SK-N-SH (cell line): Measurements from ENCODE around the gene DIP2A. TPM values are rescaled to one million over a fixed set of nuclear protein-coding genes. Genes with fewer than 3 reads are reported as not detected.

ENCODE experiments used
- CTCF ChIA-PET: fragments of 300-600, 350-600 bp; formaldehyde crosslinking; extraction: SDS; loops from one replicate; lab custom pipeline; 2021; lab: Yijun Ruan, JAX
- POLR2A ChIA-PET: fragments of 350-600 bp; sonication (Branson Sonifier 250); formaldehyde crosslinking; extraction: SDS; loops from one replicate; lab custom pipeline; 2020; ENCODE audit warnings: antibody characterized with exemption, inconsistent platforms; lab: Yijun Ruan, JAX
- DNase-seq: peaks from one replicate; pipeline ENCODE4 v3.0.0; 2012
- H2AFZ ChIP-seq: fragments of 200-600 bp; sonication (generic); 2 replicates; pipeline ENCODE4 v1.8.1; 2016; ENCODE audit warnings: antibody characterized with exemption, mild to moderate bottlenecking, low read depth
- H3F3A ChIP-seq: fragments of 200-600 bp; sonication (generic); replicated peaks from 2 replicates; pipeline ENCODE3; 2016; ENCODE audit warnings: antibody characterized with exemption, mild to moderate bottlenecking; ENCODE audit not compliant: insufficient read depth
- H3K27ac ChIP-seq, 2 experiments: fragments of 200-500 bp in 1 of 2; fragments of 200-600 bp in 1 of 2; sonication (Bioruptor generic) in 1 of 2; sonication (generic), shearing (Covaris generic) in 1 of 2; 2 replicates each; pipeline versions ENCODE4 v1.5.1 to v1.6.1; 2014 to 2016; ENCODE audit warnings: low read depth in 2 of 2, inconsistent platforms in 1 of 2, low read length in 1 of 2, mild to moderate bottlenecking in 1 of 2, mixed read lengths in 1 of 2
- H3K27me3 ChIP-seq: fragments of 200-600 bp; sonication (generic), shearing (Covaris generic); 2 replicates; pipeline ENCODE4 v1.6.1; 2016; ENCODE audit warnings: mixed run types; ENCODE audit not compliant: insufficient read depth
- H3K36me3 ChIP-seq, 2 experiments: fragments of 200-500 bp in 1 of 2; fragments of 200-600 bp in 1 of 2; sonication (Bioruptor generic) in 1 of 2; sonication (generic) in 1 of 2; replicated peaks in 1 of 2; 2 replicates each; pipeline versions ENCODE3 to v1.5.1; 2014 to 2016; ENCODE audit warnings: low read length in 1 of 2, mild to moderate bottlenecking in 1 of 2; ENCODE audit not compliant: insufficient read depth in 2 of 2, control insufficient read depth in 1 of 2
- H3K4me1 ChIP-seq, 2 experiments: fragments of 200-500 bp in 1 of 2; fragments of 200-600 bp in 1 of 2; sonication (Bioruptor generic) in 1 of 2; sonication (generic), shearing (Covaris generic) in 1 of 2; 2 replicates each; pipeline versions ENCODE4 v1.5.1 to v1.6.1; 2014 to 2016; ENCODE audit warnings: low read depth in 1 of 2, low read length in 1 of 2, mixed run types in 1 of 2; ENCODE audit not compliant: insufficient read depth in 2 of 2, control insufficient read depth in 1 of 2
- H3K4me2 ChIP-seq: fragments of 200-600 bp; sonication (generic), shearing (Covaris generic); 2 replicates; pipeline ENCODE4 v1.6.1; 2017; ENCODE audit warnings: mixed run types
- H3K4me3 ChIP-seq, 2 experiments: fragments of 200-500 bp in 1 of 2; fragments of 200-600 bp in 1 of 2; sonication (Bioruptor generic) in 1 of 2; sonication (generic), shearing (Covaris generic) in 1 of 2; 2 replicates each; pipeline versions ENCODE4 v1.5.1 to v1.8.1; 2014 to 2016; ENCODE audit warnings: low read depth in 2 of 2, inconsistent platforms in 1 of 2, low read length in 1 of 2, mild to moderate bottlenecking in 1 of 2, mixed read lengths in 1 of 2, moderate library complexity in 1 of 2
- H3K79me2 ChIP-seq: fragments of 200-600 bp; sonication (generic); 2 replicates; pipeline ENCODE4 v1.8.1; 2017; ENCODE audit warnings: mild to moderate bottlenecking; ENCODE audit not compliant: insufficient read depth
- H3K9ac ChIP-seq: fragments of 200-600 bp; sonication (generic); 2 replicates; pipeline ENCODE4 v1.6.1; 2017; ENCODE audit warnings: mixed run types
- H3K9me2 ChIP-seq: fragments of 200-600 bp; sonication (generic); 2 replicates; pipeline ENCODE4 v1.6.1; 2017; ENCODE audit warnings: mixed run types
- H3K9me3 ChIP-seq: fragments of 200-600 bp; sonication (generic); 2 replicates; pipeline ENCODE4 v1.6.1; 2017; ENCODE audit warnings: mixed run types, mild to moderate bottlenecking, moderate library complexity
- H4K20me1 ChIP-seq: fragments of 200-600 bp; sonication (generic); 2 replicates; pipeline ENCODE4 v1.6.1; 2017; ENCODE audit warnings: mild to moderate bottlenecking, mixed run types; ENCODE audit not compliant: insufficient read depth
- CTCF ChIP-seq: fragments of 200-600 bp; sonication (generic); IDR thresholded peaks from 2 replicates; pipeline ENCODE4 v1.6.1; 2017; ENCODE audit warnings: antibody characterized with exemption, mild to moderate bottlenecking, moderate library complexity
- ELF1 ChIP-seq: IDR thresholded peaks from 2 replicates; pipeline ENCODE4 v1.4.0; 2012
- EP300 ChIP-seq, 2 experiments: IDR thresholded peaks; 2 replicates each; pipeline versions ENCODE4 v1.4.0 to v1.6.1; 2012; ENCODE audit warnings: borderline replicate concordance in 1 of 2, low read depth in 1 of 2, low read length in 1 of 2
- FOXM1 ChIP-seq: IDR thresholded peaks from 2 replicates; pipeline ENCODE4 v1.4.0; 2012; ENCODE audit warnings: low read depth, mild to moderate bottlenecking
- NFIC ChIP-seq: IDR thresholded peaks from 2 replicates; pipeline ENCODE4 v1.4.0; 2012; ENCODE audit warnings: borderline replicate concordance
- PBX3 ChIP-seq: IDR thresholded peaks from 2 replicates; pipeline ENCODE4; 2012
- RCOR1 ChIP-seq: fragments of 150-350 bp; IDR thresholded peaks from 2 replicates; pipeline ENCODE4 v1.6.1; 2017; ENCODE audit warnings: antibody characterized with exemption, low read length
- RXRA ChIP-seq: IDR thresholded peaks from 2 replicates; pipeline ENCODE4 v1.4.0; 2012; ENCODE audit warnings: low read depth, mild to moderate bottlenecking, borderline replicate concordance
- SIN3A ChIP-seq: IDR thresholded peaks from 2 replicates; pipeline ENCODE4 v1.6.1; 2012; ENCODE audit warnings: low read depth, mild to moderate bottlenecking, low read length, moderate library complexity, borderline replicate concordance
- SMC3 ChIP-seq: IDR thresholded peaks from 2 replicates; pipeline ENCODE4 v1.6.1; 2012; ENCODE audit warnings: low read depth, low read length, improper control_type of control experiment
- TAF1 ChIP-seq: IDR thresholded peaks from 2 replicates; pipeline ENCODE4 v1.6.1; 2012; ENCODE audit warnings: low read depth, mild to moderate bottlenecking, low read length, moderate library complexity, borderline replicate concordance
- YY1 ChIP-seq: IDR thresholded peaks from 2 replicates; pipeline ENCODE4 v1.4.0; 2012; ENCODE audit warnings: low read depth, mild to moderate bottlenecking
- WGBS: methylation state at CpG from one replicate; pipeline ENCODE4 v1.1.6; 2017; ENCODE audit warnings: low lambda C conversion rate; 5-methylcytosine and 5-hydroxymethylcytosine counted together
- polyA plus RNA-seq, 3 experiments: library from polyadenylated mRNA; depleted of rRNA; stranded (reverse); fragments of >200 nt; gene quantifications; 2 replicates each; pipeline ENCODE4 v1.2.3, GENCODE V29; 2012

Gene DIP2A
- polyA plus RNA-seq, 1 of the 3 experiments (the other 2 are of a cell fraction) = 26.9 TPM

GRCh38 chr21:46427516-46427915 is 31.2 kb upstream of the DIP2A start (continued):
- TF ChIP-seq TAF1 (no peak), ELF1 (no peak), RCOR1 (no peak), CTCF (no peak)

GRCh38 chr21:46428286-46428685 is 30.4 kb upstream of the DIP2A start:
- CTCF ChIA-PET = interaction anchor here (1.2 kb wide), 1 partner anchor 37 kb away, joined by 3 read pairs; no protein-coding TSS in a partner anchor
- no peak overlapping the region for H3K9ac ChIP-seq
- no peak overlapping the region for H3K4me3 ChIP-seq
- H3K9me2 ChIP-seq = no peaks in the 10 kb centered on the region
- H3K79me2 ChIP-seq = no peaks in the 10 kb centered on the region
- 87% methylated on average over 15 of the region's 23 CpGs for WGBS
- no peak for DNase-seq
- peaks cover 3 to 49% of the 10 kb centered on the region in 2 experiments for H3K36me3 ChIP-seq
- no peak overlapping the region for H3K4me2 ChIP-seq
- no peaks in the 10 kb centered on the region for H3F3A ChIP-seq
- no peaks in the 10 kb centered on the region for H3K4me1 ChIP-seq
- no peak for TF ChIP-seq SIN3A
- TF ChIP-seq NFIC = no peak
- no peak for TF ChIP-seq EP300 (IDR thresholded peaks at IDR 0.05; ENCODE audit: borderline replicate concordance in 1 of 2, low read depth in 1 of 2, low read length in 1 of 2)
- no peak for TF ChIP-seq PBX3
- TF ChIP-seq, all 33 proteins: peak for 0
- no peak overlapping the region for H2AFZ ChIP-seq
- H3K9me3 ChIP-seq = no peaks in the 10 kb centered on the region
- no peaks in the 10 kb centered on the region for H4K20me1 ChIP-seq
- H3K27me3 ChIP-seq = no peaks in the 10 kb centered on the region
- H3K27ac ChIP-seq = no peak overlapping the region
- POLR2A ChIA-PET = no interaction called here

- H3K27ac ChIP-seq = no peak overlapping the region
- POLR2A ChIA-PET = no interaction called here
- H3K9ac ChIP-seq = no peak overlapping the region
- CTCF ChIA-PET = interaction anchor here (1.1 to 1.2 kb wide), 2 partner anchors 37 to 211 kb away, joined by 3 to 4 read pairs; no protein-coding TSS in a partner anchor
- H3K36me3 ChIP-seq = peaks cover 4 to 49% of the 10 kb centered on the region in 2 experiments
- H3K9me3 ChIP-seq = no peaks in the 10 kb centered on the region
- WGBS = 97% methylated on average over 18 of the region's 44 CpGs
- no peaks in the 10 kb centered on the region for H3K27me3 ChIP-seq
- no peak for DNase-seq
- H3F3A ChIP-seq = no peaks in the 10 kb centered on the region
- no peak overlapping the region for H3K4me2 ChIP-seq
- no peaks in the 10 kb centered on the region for H3K9me2 ChIP-seq
- H3K4me1 ChIP-seq = no peaks in the 10 kb centered on the region
- no peaks in the 10 kb centered on the region for H4K20me1 ChIP-seq
- no peak overlapping the region for H3K4me3 ChIP-seq
- H2AFZ ChIP-seq = no peak overlapping the region
- H3K79me2 ChIP-seq = no peaks in the 10 kb centered on the region
- TF ChIP-seq FOXM1 = no peak
- TF ChIP-seq ELF1 = no peak
- TF ChIP-seq SMC3 = no peak
- no peak for TF ChIP-seq YY1
- no peak for TF ChIP-seq RXRA
Observed at GRCh38 chr21:46428987-46429710, 29.5 kb upstream of the DIP2A start.
